ENCODE results near the gene EGR1.

Gene EGR1

GRCh38 chr5:138464388-138465260 is 655 bp upstream of the EGR1 start:
- DNase-seq (ENCODE audit: insufficient read length) (peak; percentile 90), FAIRE-seq (no peak)
- TF ChIP-seq POLR2A (IDR thresholded peaks at IDR 0.05; ENCODE audit: low read depth, low read length) (peak; percentile 63; the same call in 1 of the 2 replicates), TAF1 (IDR thresholded peaks at IDR 0.05; ENCODE audit: borderline replicate concordance, low read depth, low read length) (no peak; the same call in 1 of the 2 replicates), POLR2AphosphoS5 (IDR thresholded peaks at IDR 0.05; ENCODE audit: low read depth, low read length) (peak; percentile 71; the same call in 1 of the 2 replicates)

GRCh38 chr5:138466125-138466899 is 1.0 kb downstream of the EGR1 start:
- TF ChIP-seq POLR2A (IDR thresholded peaks at IDR 0.05; ENCODE audit: low read depth, low read length) (no peak), POLR2AphosphoS5 (IDR thresholded peaks at IDR 0.05; ENCODE audit: low read depth, low read length) (no peak; the same call in 1 of the 2 replicates)
- no peak for FAIRE-seq
- no peak for DNase-seq (ENCODE audit: insufficient read length)

- no peak for FAIRE-seq
- no peak for DNase-seq (ENCODE audit: insufficient read length)
- TF ChIP-seq POLR2AphosphoS5 (IDR thresholded peaks at IDR 0.05; ENCODE audit: low read depth, low read length) = no peak; the same call in 1 of the 2 replicates
- no peak for TF ChIP-seq TAF1 (IDR thresholded peaks at IDR 0.05; ENCODE audit: borderline replicate concordance, low read depth, low read length)
- TF ChIP-seq POLR2A (IDR thresholded peaks at IDR 0.05; ENCODE audit: low read depth, low read length) = peak; percentile 31; the same call in 1 of the 2 replicates
Measured at GRCh38 chr5:138466900-138467710, 1.8 kb downstream of the EGR1 start.

GRCh38 chr5:138467711-138468132 is 2.4 kb downstream of the EGR1 start:
- no peak for TF ChIP-seq TAF1 (IDR thresholded peaks at IDR 0.05; ENCODE audit: borderline replicate concordance, low read depth, low read length)
- TF ChIP-seq POLR2A (IDR thresholded peaks at IDR 0.05; ENCODE audit: low read depth, low read length) = peak; percentile 55; the same call in 1 of the 2 replicates
- peak; percentile 86 for TF ChIP-seq POLR2AphosphoS5 (IDR thresholded peaks at IDR 0.05; ENCODE audit: low read depth, low read length)
- no peak for DNase-seq (ENCODE audit: insufficient read length)
- no peak for FAIRE-seq

GRCh38 chr5:138468133-138468965 is 3.1 kb downstream of the EGR1 start:
- TF ChIP-seq POLR2A (IDR thresholded peaks at IDR 0.05; ENCODE audit: low read depth, low read length) = peak; percentile 62; the same call in 1 of the 2 replicates
- TF ChIP-seq TAF1 (IDR thresholded peaks at IDR 0.05; ENCODE audit: borderline replicate concordance, low read depth, low read length) = no peak
- peak; percentile 17 for TF ChIP-seq POLR2AphosphoS5 (IDR thresholded peaks at IDR 0.05; ENCODE audit: low read depth, low read length)
- DNase-seq (ENCODE audit: insufficient read length) = no peak
- FAIRE-seq = no peak

- FAIRE-seq = peak; percentile 5
- DNase-seq (ENCODE audit: insufficient read length) = no peak
- 0 out of 2 replicates have a peak, but pooled peaks have one; percentile 17 for TF ChIP-seq TAF1 (IDR thresholded peaks at IDR 0.05; ENCODE audit: borderline replicate concordance, low read depth, low read length)
- no peak for TF ChIP-seq POLR2AphosphoS5 (IDR thresholded peaks at IDR 0.05; ENCODE audit: low read depth, low read length)
Measured at GRCh38 chr5:138468966-138469539, 3.8 kb downstream of the EGR1 start.

- TF ChIP-seq TAF1 (IDR thresholded peaks at IDR 0.05; ENCODE audit: borderline replicate concordance, low read depth, low read length) = no peak
- TF ChIP-seq POLR2AphosphoS5 (IDR thresholded peaks at IDR 0.05; ENCODE audit: low read depth, low read length) = peak; percentile 92; the same call in 1 of the 2 replicates
- peak; percentile 85; the same call in 1 of the 2 replicates for TF ChIP-seq POLR2A (IDR thresholded peaks at IDR 0.05; ENCODE audit: low read depth, low read length)
- DNase-seq (ENCODE audit: insufficient read length) (no peak), FAIRE-seq (peak; percentile 9)
Measured at GRCh38 chr5:138469540-138470321, 4.5 kb downstream of the EGR1 start.

GRCh38 chr5:138470322-138471051 is 5.2 kb downstream of the EGR1 start:
- DNase-seq (ENCODE audit: insufficient read length) (no peak), FAIRE-seq (no peak)
- TF ChIP-seq TAF1 (IDR thresholded peaks at IDR 0.05; ENCODE audit: borderline replicate concordance, low read depth, low read length) = no peak
- TF ChIP-seq POLR2A (IDR thresholded peaks at IDR 0.05; ENCODE audit: low read depth, low read length) = no peak; the same call in 1 of the 2 replicates
- TF ChIP-seq POLR2AphosphoS5 (IDR thresholded peaks at IDR 0.05; ENCODE audit: low read depth, low read length) = no peak

- FAIRE-seq (no peak), DNase-seq (ENCODE audit: insufficient read length) (no peak)
- TF ChIP-seq POLR2AphosphoS5 (IDR thresholded peaks at IDR 0.05; ENCODE audit: low read depth, low read length) = no peak
- TF ChIP-seq TAF1 (IDR thresholded peaks at IDR 0.05; ENCODE audit: borderline replicate concordance, low read depth, low read length) = no peak
- no peak for TF ChIP-seq POLR2A (IDR thresholded peaks at IDR 0.05; ENCODE audit: low read depth, low read length)
Measured at GRCh38 chr5:138471052-138471361, 5.7 kb downstream of the EGR1 start.

Data from GM12892 (cell line).